Measurements from ENCODE around the gene FANCD2.
"Not testable (repeated sequence)": the region's sequence is repeated elsewhere in the genome, so short reads cannot be mapped to it uniquely, and the experiment has no call there.

GRCh38 chr3:10018806-10019205 lies 7.4 kb upstream of the FANCD2 start:
- TF ChIP-seq, protein P1, sequence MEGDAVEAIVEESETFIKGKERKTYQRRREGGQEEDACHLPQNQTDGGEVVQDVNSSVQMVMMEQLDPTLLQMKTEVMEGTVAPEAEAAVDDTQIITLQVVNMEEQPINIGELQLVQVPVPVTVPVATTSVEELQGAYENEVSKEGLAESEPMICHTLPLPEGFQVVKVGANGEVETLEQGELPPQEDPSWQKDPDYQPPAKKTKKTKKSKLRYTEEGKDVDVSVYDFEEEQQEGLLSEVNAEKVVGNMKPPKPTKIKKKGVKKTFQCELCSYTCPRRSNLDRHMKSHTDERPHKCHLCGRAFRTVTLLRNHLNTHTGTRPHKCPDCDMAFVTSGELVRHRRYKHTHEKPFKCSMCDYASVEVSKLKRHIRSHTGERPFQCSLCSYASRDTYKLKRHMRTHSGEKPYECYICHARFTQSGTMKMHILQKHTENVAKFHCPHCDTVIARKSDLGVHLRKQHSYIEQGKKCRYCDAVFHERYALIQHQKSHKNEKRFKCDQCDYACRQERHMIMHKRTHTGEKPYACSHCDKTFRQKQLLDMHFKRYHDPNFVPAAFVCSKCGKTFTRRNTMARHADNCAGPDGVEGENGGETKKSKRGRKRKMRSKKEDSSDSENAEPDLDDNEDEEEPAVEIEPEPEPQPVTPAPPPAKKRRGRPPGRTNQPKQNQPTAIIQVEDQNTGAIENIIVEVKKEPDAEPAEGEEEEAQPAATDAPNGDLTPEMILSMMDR (IDR thresholded peaks at IDR 0.05; ENCODE audit: low read depth, low read length, poor library complexity, severe bottlenecking): not testable (repeated sequence)
- not testable (repeated sequence) for TF ChIP-seq EZH2phosphoT487 (IDR thresholded peaks at IDR 0.05; ENCODE audit: borderline replicate concordance, low read length)
